HG03097 (cell line): ENCODE measurements around the gene HNF1A.

ENCODE experiments used
- ATAC-seq: cut with Tn5 transposase; IDR thresholded peaks from one replicate; pipeline ENCODE4 v1.9.1; 2021; ENCODE audit not compliant: unreplicated experiment, low FRiP score

The HNF1A gene

GRCh38 chr12:120984351-120984898, 6.1 kb downstream of the HNF1A start:
- ATAC-seq: no peak

DNA sequence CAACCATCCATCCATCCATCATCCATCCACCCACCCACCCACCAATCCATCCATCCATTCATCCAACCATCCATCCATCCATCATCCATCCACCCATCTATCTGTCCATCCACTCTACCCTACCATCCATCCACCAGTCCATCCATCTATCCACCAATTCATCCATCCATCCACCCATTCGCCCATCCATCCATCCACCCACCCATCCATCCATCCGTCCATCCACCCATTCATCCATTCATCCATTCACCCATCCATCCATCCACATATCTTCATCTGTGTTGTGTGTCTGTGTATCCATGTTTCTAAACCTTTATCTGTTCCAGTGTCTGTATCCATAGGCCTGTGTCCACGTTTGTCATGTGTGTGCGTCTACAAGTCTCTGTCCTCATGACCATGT, 9.9 kb downstream of the HNF1A start:
- ATAC-seq: no peak

DNA sequence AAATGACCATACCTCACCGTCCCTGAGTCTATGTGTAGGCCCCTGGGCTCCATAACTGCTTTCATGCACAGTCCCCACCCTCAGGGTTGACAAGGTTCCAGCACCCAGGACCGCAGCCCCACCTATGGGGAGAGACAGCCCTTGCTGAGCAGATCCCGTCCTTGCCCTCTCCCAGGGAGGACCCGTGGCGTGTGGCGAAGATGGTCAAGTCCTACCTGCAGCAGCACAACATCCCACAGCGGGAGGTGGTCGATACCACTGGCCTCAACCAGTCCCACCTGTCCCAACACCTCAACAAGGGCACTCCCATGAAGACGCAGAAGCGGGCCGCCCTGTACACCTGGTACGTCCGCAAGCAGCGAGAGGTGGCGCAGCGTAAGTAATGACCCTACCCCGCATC, 10.3 kb downstream of the HNF1A start:
- ATAC-seq: no peak

GRCh38 chr12:120989687-120990086, 11.3 kb downstream of the HNF1A start:
- ATAC-seq: no peak

DNA sequence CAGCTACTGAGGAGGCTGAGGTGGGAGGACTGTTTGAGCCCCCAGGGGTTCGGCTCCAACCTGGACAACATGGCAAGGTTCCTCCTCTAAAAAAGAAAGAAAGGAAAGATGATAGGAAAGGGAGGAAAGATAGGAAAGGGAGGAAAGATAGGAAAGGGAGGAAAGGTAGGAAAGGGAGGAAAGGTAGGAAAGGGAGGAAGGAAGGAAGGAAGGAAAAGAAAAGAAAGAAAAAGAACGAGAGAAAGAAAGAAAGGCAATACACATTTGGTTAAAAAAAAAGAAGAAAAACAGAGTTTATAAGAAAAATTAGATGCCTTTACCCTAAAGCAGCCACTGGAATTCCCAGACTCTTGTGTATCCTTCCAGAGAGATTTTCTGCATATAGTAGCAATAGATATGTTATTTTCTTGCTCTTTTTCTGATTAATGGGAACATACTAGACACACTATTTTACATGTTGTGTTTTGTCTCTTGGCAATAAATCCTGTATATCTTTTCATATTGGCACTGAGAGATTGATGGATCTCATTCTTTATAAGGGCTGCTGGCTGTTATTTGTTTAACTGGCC, 12.2 kb downstream of the HNF1A start:
- ATAC-seq: no peak

DNA sequence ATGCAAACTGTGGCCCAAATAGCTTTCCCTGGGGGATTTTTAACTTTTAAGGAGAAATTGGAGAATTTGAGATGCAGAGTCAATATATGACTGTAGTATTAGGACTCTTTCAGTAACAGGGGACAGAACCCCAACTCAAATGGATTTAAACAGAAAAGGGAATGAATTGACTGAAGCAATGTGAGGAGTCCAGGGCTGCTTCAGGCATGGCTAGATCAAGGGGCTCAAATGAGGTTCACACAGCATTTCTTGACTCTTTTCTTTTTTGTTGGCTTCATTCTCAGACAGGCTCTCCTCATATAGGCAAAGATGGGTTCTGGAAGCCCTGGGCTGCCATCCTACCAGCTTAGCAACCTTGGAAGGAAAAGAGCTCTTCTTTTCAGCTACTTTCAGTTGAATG, 13.6 kb downstream of the HNF1A start:
- ATAC-seq: no peak

- ATAC-seq: no peak
These were observed 14.6 kb downstream of the HNF1A start for GRCh38 chr12:120992989-120993388.

DNA sequence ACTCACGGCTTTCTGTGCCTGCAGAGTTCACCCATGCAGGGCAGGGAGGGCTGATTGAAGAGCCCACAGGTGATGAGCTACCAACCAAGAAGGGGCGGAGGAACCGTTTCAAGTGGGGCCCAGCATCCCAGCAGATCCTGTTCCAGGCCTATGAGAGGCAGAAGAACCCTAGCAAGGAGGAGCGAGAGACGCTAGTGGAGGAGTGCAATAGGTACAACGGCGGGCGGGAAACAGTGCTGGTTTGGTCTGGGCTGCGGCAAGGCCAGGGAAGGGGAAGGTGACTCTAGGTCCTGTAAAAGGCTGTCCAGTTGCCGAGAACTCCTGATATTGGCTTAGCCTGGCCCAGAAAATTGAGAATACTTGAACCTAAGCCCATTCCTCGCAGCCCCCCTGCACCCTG, 15.2 kb downstream of the HNF1A start:
- ATAC-seq: no peak

- no peak for ATAC-seq
These were observed 15.7 kb downstream of the HNF1A start for GRCh38 chr12:120994059-120994458.

GRCh38 chr12:120994589-120995337, 16.4 kb downstream of the HNF1A start:
- no peak for ATAC-seq

- no peak for ATAC-seq
These were observed 17.9 kb downstream of the HNF1A start for GRCh38 chr12:120996133-120996746.

- ATAC-seq: no peak
These were observed 19.1 kb downstream of the HNF1A start for GRCh38 chr12:120997448-120997847.

GRCh38 chr12:120998435-120998834, 20.1 kb downstream of the HNF1A start:
- ATAC-seq: no peak

DNA sequence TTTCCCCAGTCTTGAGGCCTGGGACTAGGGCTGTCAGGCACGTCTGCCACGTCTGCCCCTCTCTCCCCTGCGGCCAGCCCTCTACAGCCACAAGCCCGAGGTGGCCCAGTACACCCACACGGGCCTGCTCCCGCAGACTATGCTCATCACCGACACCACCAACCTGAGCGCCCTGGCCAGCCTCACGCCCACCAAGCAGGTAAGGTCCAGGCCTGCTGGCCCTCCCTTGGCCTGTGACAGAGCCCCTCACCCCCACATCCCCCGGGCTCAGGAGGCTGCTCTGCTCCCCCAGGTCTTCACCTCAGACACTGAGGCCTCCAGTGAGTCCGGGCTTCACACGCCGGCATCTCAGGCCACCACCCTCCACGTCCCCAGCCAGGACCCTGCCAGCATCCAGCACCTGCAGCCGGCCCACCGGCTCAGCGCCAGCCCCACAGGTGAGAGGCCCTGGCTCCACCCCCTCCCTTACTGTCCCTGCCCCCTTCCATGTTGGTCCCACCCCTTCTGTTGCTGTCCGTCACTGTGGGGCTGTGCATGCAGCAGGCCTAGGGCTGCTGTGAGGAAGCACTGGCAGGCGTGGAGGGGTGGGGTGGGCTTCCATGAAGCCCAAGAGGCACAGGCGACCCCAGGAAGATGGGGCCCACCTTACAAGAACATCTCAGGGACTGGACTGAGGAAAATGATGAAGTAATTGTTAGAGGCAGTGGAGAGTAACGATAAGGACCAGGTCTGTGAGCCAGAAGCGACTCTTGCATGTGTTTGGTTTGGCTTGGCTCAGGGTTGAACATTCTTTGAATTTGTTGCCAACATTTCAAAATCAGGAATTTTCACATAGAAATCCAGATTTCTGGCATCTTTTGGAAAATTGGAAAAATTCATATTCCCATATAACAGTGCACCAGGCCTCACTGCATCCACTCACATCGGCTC, 21.1 kb downstream of the HNF1A start:
- no peak for ATAC-seq

DNA sequence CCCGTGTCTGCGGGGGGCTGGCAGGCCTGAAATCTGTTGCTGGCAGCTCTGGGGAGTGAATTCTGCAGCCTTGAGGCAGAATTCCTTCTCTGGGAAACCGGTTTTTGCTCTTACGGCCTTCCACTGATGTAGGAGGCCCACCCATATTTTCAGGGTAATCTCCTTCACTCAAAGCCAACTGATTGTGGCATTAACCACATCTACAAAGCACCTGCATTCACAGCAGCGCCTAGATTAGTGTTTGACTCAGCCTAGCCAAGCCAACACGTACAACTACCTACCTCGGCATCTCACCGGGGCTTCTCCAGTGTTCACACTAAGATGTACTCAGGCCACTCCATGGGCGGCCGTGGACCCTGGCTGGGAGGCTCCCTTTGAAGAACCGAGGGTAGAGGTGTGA, 22.2 kb downstream of the HNF1A start:
- no peak for ATAC-seq

DNA sequence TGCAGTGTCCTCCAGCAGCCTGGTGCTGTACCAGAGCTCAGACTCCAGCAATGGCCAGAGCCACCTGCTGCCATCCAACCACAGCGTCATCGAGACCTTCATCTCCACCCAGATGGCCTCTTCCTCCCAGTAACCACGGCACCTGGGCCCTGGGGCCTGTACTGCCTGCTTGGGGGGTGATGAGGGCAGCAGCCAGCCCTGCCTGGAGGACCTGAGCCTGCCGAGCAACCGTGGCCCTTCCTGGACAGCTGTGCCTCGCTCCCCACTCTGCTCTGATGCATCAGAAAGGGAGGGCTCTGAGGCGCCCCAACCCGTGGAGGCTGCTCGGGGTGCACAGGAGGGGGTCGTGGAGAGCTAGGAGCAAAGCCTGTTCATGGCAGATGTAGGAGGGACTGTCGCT, 22.7 kb downstream of the HNF1A start:
- no peak for ATAC-seq

DNA sequence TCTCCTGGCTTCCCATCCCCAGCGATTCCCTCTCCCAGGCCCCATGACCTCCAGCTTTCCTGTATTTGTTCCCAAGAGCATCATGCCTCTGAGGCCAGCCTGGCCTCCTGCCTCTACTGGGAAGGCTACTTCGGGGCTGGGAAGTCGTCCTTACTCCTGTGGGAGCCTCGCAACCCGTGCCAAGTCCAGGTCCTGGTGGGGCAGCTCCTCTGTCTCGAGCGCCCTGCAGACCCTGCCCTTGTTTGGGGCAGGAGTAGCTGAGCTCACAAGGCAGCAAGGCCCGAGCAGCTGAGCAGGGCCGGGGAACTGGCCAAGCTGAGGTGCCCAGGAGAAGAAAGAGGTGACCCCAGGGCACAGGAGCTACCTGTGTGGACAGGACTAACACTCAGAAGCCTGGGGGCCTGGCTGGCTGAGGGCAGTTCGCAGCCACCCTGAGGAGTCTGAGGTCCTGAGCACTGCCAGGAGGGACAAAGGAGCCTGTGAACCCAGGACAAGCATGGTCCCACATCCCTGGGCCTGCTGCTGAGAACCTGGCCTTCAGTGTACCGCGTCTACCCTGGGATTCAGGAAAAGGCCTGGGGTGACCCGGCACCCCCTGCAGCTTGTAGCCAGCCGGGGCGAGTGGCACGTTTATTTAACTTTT, 23.6 kb downstream of the HNF1A start:
- no peak for ATAC-seq

GRCh38 chr12:121003650-121004049, 25.3 kb downstream of the HNF1A start:
- no peak for ATAC-seq

DNA sequence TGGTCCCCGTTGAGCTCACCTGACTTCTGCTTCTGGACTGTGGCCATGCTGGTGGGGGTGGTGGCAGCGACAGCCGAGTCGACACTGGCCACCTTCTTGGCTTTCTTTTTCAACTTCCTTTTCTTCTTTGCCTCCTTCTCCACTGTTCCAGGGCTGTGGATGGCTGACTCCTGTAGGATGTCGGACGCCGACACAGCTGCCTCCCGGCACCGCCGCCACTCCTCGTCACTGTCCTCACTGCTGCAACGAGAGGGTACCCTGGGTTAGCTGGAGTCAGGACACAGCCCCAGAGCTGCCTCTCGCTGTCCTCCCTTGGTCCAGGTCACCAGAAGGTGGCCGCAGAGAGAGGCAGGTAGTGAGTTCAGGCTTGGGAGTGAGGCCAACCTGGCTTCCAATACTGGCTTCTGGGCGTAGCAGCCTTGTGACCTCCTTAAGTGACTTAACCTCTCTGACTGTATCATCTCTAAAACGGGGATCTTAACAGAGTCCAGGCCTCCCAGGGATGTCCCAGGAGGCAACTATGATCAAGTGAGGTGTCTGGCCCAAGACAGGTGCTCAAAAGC, 26.0 kb downstream of the HNF1A start:
- ATAC-seq: no peak

DNA sequence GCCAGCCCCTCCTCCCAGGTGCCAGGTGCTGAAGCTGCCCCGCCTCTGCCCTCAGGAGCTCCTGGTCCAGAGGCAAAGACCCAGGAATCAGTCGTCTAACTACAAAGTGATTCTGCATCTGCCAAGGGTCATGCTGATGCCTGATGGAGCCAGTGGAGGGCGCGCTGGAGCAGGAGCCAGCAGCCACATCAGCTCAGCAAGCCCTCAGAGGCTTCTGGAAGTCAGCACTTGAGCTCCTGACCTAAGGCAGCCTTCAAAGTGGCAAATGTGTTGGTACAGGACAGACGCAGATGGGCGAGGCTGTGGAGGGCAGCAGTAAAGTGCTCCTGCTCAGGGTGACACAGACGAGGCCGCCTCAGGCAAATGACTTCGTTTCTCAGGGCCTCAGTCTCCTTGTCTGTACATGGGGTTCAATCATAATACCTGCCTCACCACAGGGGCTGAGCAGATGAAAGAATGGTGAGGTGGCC, 27.0 kb downstream of the HNF1A start:
- no peak for ATAC-seq
